Fibroblast of lung (primary cell): ENCODE results near the gene NUDT6. TPM values are rescaled to one million over a fixed set of nuclear protein-coding genes. Genes with fewer than 3 reads are reported as not detected.

Source experiments
- DNase-seq, 2 donors: peaks; one replicate each; pipeline versions ENCODE4 v3.0.0 to v3.0.0-alpha.2; 2010; ENCODE audit warnings: low read depth in 2 of 2
- H2AFZ ChIP-seq: 2 replicates; pipeline ENCODE4 v1.5.1; 2012; ENCODE audit warnings: low read length, control low read depth, inconsistent platforms
- H3K27ac ChIP-seq: 2 replicates; pipeline ENCODE4 v1.5.1; 2011; ENCODE audit warnings: low read length, control low read depth; ENCODE audit not compliant: insufficient read depth
- H3K27me3 ChIP-seq: 2 replicates; pipeline ENCODE4 v1.5.1; 2011; ENCODE audit warnings: mild to moderate bottlenecking, low read length; ENCODE audit not compliant: control insufficient read depth, insufficient read depth
- H3K36me3 ChIP-seq: 2 replicates; pipeline ENCODE4 v1.5.1; 2011; ENCODE audit warnings: low read length; ENCODE audit not compliant: control insufficient read depth, insufficient read depth
- H3K4me1 ChIP-seq: 2 replicates; pipeline ENCODE4 v1.5.1; 2011; ENCODE audit warnings: low read length; ENCODE audit not compliant: control insufficient read depth, insufficient read depth; ENCODE audit errors: extremely low read depth
- H3K4me2 ChIP-seq: 2 replicates; pipeline ENCODE4 v1.5.1; 2011; ENCODE audit warnings: low read length, control low read depth; ENCODE audit not compliant: insufficient read depth; ENCODE audit errors: extremely low read depth
- H3K4me3 ChIP-seq, 4 experiments: fragments of 200-600 bp in 1 of 4; sonication (generic) in 1 of 4; replicated peaks in 1 of 4; 2 replicates each; pipeline ENCODE4 v1.5.1; 2011 to 2016; ENCODE audit warnings: low read length in 4 of 4, low read depth in 3 of 4, mild to moderate bottlenecking in 3 of 4, control low read depth in 2 of 4, inconsistent platforms in 1 of 4, mixed read lengths in 1 of 4; ENCODE audit not compliant: insufficient read depth in 1 of 4; ENCODE audit errors: control extremely low read depth in 1 of 4
- H3K79me2 ChIP-seq: 2 replicates; pipeline ENCODE4 v1.5.1; 2012; ENCODE audit warnings: mild to moderate bottlenecking, low read length, inconsistent platforms; ENCODE audit not compliant: control insufficient read depth, insufficient read depth
- H3K9ac ChIP-seq: 2 replicates; pipeline ENCODE4 v1.5.1; 2011; ENCODE audit warnings: mild to moderate bottlenecking, low read length, control low read depth; ENCODE audit not compliant: insufficient read depth
- H3K9me3 ChIP-seq: 2 replicates; pipeline ENCODE4 v1.5.1; 2012; ENCODE audit warnings: low read depth, low read length; ENCODE audit not compliant: control insufficient read depth, insufficient read depth
- H4K20me1 ChIP-seq: 2 replicates; pipeline ENCODE4 v1.5.1; 2011; ENCODE audit warnings: low read length; ENCODE audit not compliant: control insufficient read depth, insufficient read depth; ENCODE audit errors: extremely low read depth
- EZH2 ChIP-seq: IDR thresholded peaks from 2 replicates; pipeline ENCODE4 v1.5.1; 2012; ENCODE audit warnings: low read length, control low read depth, mild to moderate bottlenecking; ENCODE audit errors: missing control alignments
- polyA plus RNA-seq, 2 donors: library from polyadenylated mRNA; depleted of rRNA in 1 of 2; stranded (reverse) in 1 of 2; unstranded in 1 of 2; fragments of >200 nt; gene quantifications; 2 replicates each; pipeline ENCODE4 v1.2.1, GENCODE V29; 2011 to 2012; ENCODE audit warnings: missing spikeins in 1 of 2
- total RNA-seq: library from RNA; depleted of rRNA; stranded (reverse); fragments of >200 nt; gene quantifications from 2 replicates; pipeline ENCODE4 v1.2.1, GENCODE V29; 2014
- TF ChIP-seq, protein P1 (sequence below), 2 donors: IDR thresholded peaks in 1 of 2; conservative IDR thresholded peaks in 1 of 2; 1 replicate in 1 of 2; 2 replicates in 1 of 2; pipeline ENCODE4 v1.5.1; 2011 to 2012; ENCODE audit warnings: low read length in 2 of 2, control low read depth in 1 of 2, inconsistent platforms in 1 of 2, low read depth in 1 of 2, mild to moderate bottlenecking in 1 of 2

NUDT6 gene
- total and polyA plus RNA-seq, 2 donors (not counting 1 experiment from before 2014, with no cell fraction given), result 5.0 to 8.6 TPM

DNA sequence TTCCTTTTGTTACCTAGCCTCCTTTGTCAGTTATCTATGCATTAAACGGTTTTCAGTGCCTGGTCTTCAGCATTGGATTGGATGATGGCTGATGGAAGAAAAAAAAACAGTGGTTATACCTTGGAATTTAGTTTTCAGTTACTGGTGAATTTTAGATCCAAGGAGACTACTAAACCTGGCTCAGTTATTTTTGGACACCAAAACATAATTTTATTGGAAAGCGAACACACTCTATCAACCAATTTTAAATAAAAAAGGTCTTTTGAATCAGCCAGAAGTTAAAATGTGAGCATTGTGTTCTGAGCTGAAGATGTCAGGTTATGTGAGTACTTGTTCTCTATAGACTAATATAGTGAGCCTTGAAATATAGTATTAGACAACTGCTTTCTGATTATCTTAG is 63.7 kb downstream of the NUDT6 start:
- Histone ChIP-seq H3K4me1 (peaks cover 4% of the 10 kb centered on the region), H3K4me3 (no peak overlapping the region), H3K36me3 (no peaks in the 10 kb centered on the region), H2AFZ (no peak overlapping the region), H3K4me2 (no peak overlapping the region), H3K27ac (no peak overlapping the region), H3K9me3 (no peaks in the 10 kb centered on the region), H4K20me1 (no peaks in the 10 kb centered on the region), H3K27me3 (no peaks in the 10 kb centered on the region), H3K79me2 (peaks cover 92% of the 10 kb centered on the region), H3K9ac (no peak overlapping the region)
- TF ChIP-seq EZH2, result no peak
- TF ChIP-seq, protein P1, sequence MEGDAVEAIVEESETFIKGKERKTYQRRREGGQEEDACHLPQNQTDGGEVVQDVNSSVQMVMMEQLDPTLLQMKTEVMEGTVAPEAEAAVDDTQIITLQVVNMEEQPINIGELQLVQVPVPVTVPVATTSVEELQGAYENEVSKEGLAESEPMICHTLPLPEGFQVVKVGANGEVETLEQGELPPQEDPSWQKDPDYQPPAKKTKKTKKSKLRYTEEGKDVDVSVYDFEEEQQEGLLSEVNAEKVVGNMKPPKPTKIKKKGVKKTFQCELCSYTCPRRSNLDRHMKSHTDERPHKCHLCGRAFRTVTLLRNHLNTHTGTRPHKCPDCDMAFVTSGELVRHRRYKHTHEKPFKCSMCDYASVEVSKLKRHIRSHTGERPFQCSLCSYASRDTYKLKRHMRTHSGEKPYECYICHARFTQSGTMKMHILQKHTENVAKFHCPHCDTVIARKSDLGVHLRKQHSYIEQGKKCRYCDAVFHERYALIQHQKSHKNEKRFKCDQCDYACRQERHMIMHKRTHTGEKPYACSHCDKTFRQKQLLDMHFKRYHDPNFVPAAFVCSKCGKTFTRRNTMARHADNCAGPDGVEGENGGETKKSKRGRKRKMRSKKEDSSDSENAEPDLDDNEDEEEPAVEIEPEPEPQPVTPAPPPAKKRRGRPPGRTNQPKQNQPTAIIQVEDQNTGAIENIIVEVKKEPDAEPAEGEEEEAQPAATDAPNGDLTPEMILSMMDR (conservative IDR thresholded peaks at IDR 0.05 in 1 of 2, IDR thresholded peaks at IDR 0.05 in 1 of 2; ENCODE audit: low read depth in 1 of 2, low read length in 2 of 2), result no peak
- DNase-seq, result no peak

DNA sequence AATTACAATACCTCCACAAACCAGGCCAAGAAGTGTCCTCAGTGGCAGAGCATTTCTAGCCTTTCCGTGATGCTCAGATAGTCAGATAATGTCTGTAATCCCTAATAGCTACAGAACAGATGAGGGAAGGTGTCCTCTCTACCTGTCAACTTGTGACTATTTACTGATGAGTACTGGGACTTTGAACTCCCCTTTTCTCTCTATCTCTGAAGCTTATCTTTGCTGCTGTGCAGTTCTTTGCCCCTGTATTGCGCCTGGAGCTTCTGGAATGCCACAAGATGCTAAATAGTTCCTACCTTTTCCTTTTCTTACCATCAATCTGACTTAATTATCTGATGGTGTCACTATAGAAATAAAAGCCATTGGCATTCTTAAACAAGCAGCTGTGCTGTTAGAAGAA is 65.2 kb downstream of the NUDT6 start:
- Histone ChIP-seq H4K20me1 (no peaks in the 10 kb centered on the region), H3K79me2 (peaks cover 91% of the 10 kb centered on the region), H3K4me1 (peaks cover 4% of the 10 kb centered on the region), H3K4me2 (no peak overlapping the region), H2AFZ (no peak overlapping the region), H3K36me3 (no peaks in the 10 kb centered on the region), H3K9ac (no peak overlapping the region), H3K4me3 (no peak overlapping the region), H3K27ac (no peak overlapping the region), H3K9me3 (no peaks in the 10 kb centered on the region), H3K27me3 (no peaks in the 10 kb centered on the region)
- TF ChIP-seq EZH2, result no peak
- TF ChIP-seq, protein P1 (conservative IDR thresholded peaks at IDR 0.05 in 1 of 2, IDR thresholded peaks at IDR 0.05 in 1 of 2; ENCODE audit: low read depth in 1 of 2, low read length in 2 of 2), result no peak
- DNase-seq, result no peak

DNA sequence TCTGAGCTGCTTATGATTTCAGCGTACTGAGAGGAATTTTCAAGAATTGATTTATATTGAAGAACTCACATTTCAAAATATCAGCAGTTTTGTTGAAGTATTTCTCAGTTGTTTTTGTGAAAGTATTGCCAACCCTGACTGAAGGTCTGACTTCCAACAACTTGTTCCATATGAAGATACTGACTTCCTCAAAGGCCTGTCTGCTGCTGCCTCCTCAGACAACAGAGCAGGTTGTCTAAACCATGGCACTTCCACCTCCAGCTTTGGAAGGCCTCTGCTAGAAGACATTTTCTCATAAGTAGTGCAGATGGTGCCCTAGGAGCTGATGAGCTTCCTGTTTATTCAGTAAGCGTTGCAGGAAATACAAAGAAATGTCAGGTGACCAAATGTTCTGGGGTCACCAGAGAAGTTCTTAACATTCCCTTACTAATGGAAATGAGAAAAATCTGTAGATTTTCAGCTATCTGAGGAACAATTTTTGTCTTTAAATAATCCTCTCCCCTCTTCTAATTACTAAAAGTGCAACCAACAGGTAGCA is 67.0 kb downstream of the NUDT6 start:
- no peak overlapping the region for H2AFZ ChIP-seq
- peaks cover 4% of the 10 kb centered on the region for H3K4me1 ChIP-seq
- TF ChIP-seq, protein P1 (conservative IDR thresholded peaks at IDR 0.05 in 1 of 2, IDR thresholded peaks at IDR 0.05 in 1 of 2; ENCODE audit: low read depth in 1 of 2, low read length in 2 of 2), result no peak
- no peak for TF ChIP-seq EZH2
- H3K9me3 ChIP-seq, result no peaks in the 10 kb centered on the region
- no peaks in the 10 kb centered on the region for H3K36me3 ChIP-seq
- H3K4me2 ChIP-seq, result no peak overlapping the region
- no peaks in the 10 kb centered on the region for H4K20me1 ChIP-seq
- H3K9ac ChIP-seq, result no peak overlapping the region
- no peaks in the 10 kb centered on the region for H3K27me3 ChIP-seq
- H3K27ac ChIP-seq, result no peak overlapping the region
- no peak for DNase-seq
- no peak overlapping the region for H3K4me3 ChIP-seq
- H3K79me2 ChIP-seq, result peaks cover 91% of the 10 kb centered on the region
